ENCODE data around the gene TEX29.

Gene TEX29

GRCh38 chr13:111343186-111343805 lies 22.9 kb downstream of the TEX29 start:
- no peak for DNase-seq (ENCODE audit: low spot score)

- DNase-seq (ENCODE audit: low spot score) = no peak
Measured at GRCh38 chr13:111344471-111345191, 24.2 kb downstream of the TEX29 start.

GRCh38 chr13:111345682-111346081 lies 25.2 kb downstream of the TEX29 start:
- DNase-seq (ENCODE audit: low spot score) = no peak

GRCh38 chr13:111346101-111346680 lies 25.7 kb downstream of the TEX29 start:
- DNase-seq (ENCODE audit: low spot score) = no peak

- DNase-seq (ENCODE audit: low spot score) = no peak
Measured at GRCh38 chr13:111347438-111347837, 27.0 kb downstream of the TEX29 start.

- no peak for DNase-seq (ENCODE audit: low spot score)
Measured at GRCh38 chr13:111353508-111353907, 33.1 kb downstream of the TEX29 start.

- DNase-seq (ENCODE audit: low spot score) = no peak
Measured at GRCh38 chr13:111354789-111355188, 34.3 kb downstream of the TEX29 start.

- DNase-seq (ENCODE audit: low spot score) = no peak
Measured at GRCh38 chr13:111356795-111357194, 36.4 kb downstream of the TEX29 start.

- DNase-seq (ENCODE audit: low spot score) = no peak
Measured at GRCh38 chr13:111359237-111359915, 38.9 kb downstream of the TEX29 start.

- DNase-seq (ENCODE audit: low spot score) = no peak
Measured at GRCh38 chr13:111359930-111360329, 39.5 kb downstream of the TEX29 start.

- no peak for DNase-seq (ENCODE audit: low spot score)
Measured at GRCh38 chr13:111360452-111360851, 40.0 kb downstream of the TEX29 start.

- no peak for DNase-seq (ENCODE audit: low spot score)
Measured at GRCh38 chr13:111361046-111361872, 40.8 kb downstream of the TEX29 start.

GRCh38 chr13:111361873-111362648 lies 41.6 kb downstream of the TEX29 start:
- no peak for DNase-seq (ENCODE audit: low spot score)

GRCh38 chr13:111363121-111363520 lies 42.7 kb downstream of the TEX29 start:
- no peak for DNase-seq (ENCODE audit: low spot score)

- no peak for DNase-seq (ENCODE audit: low spot score)
Measured at GRCh38 chr13:111363591-111363990, 43.1 kb downstream of the TEX29 start.

- no peak for DNase-seq (ENCODE audit: low spot score)
Measured at GRCh38 chr13:111365149-111366005, 44.9 kb downstream of the TEX29 start.

- DNase-seq (ENCODE audit: low spot score) = no peak
Measured at GRCh38 chr13:111367340-111367739, 46.9 kb downstream of the TEX29 start.

GRCh38 chr13:111368091-111368490 lies 47.6 kb downstream of the TEX29 start:
- no peak for DNase-seq (ENCODE audit: low spot score)

- DNase-seq (ENCODE audit: low spot score) = no peak
Measured at GRCh38 chr13:111370147-111370546, 49.7 kb downstream of the TEX29 start.
